HepG2 (cell line): ENCODE measurements around the gene GLB1L. TPM values are rescaled to one million over a fixed set of nuclear protein-coding genes. Genes with fewer than 3 reads are reported as not detected.

ENCODE experiments used
- ARID2 ChIP-seq: sonication (generic); formaldehyde crosslinking; IDR thresholded peaks from 2 replicates; pipeline ENCODE4 v1.8.1; 2022; ENCODE audit warnings: mild to moderate bottlenecking, missing genetic modification reagents, borderline replicate concordance
- BATF2 ChIP-seq: sonication (generic); formaldehyde crosslinking; IDR thresholded peaks from 2 replicates; pipeline ENCODE4 v1.8.0; 2022; ENCODE audit warnings: mild to moderate bottlenecking, missing genetic modification reagents, moderate library complexity
- GTF3A ChIP-seq: sonication (generic); formaldehyde crosslinking; conservative IDR thresholded peaks from 2 replicates; pipeline ENCODE4 v1.4.0; 2020; ENCODE audit warnings: mild to moderate bottlenecking, missing genetic modification reagents
- HDAC2 ChIP-seq: sonication (generic); formaldehyde crosslinking; IDR thresholded peaks from 2 replicates; pipeline ENCODE4 v1.4.0; 2020; ENCODE audit warnings: missing genetic modification reagents
- HNF4A ChIP-seq: sonication (generic); formaldehyde crosslinking; IDR thresholded peaks from 2 replicates; pipeline ENCODE4 v1.4.0; 2020; ENCODE audit warnings: missing genetic modification reagents
- HNRNPK ChIP-seq: fragments of 200-400 bp; formaldehyde crosslinking; IDR thresholded peaks from 2 replicates; pipeline ENCODE4 v1.6.1; 2018; ENCODE audit warnings: low read length, low read depth, moderate library complexity, mild to moderate bottlenecking; ENCODE audit not compliant: poor library complexity, severe bottlenecking
- REPIN1 ChIP-seq: sonication (generic); formaldehyde crosslinking; IDR thresholded peaks from 2 replicates; pipeline ENCODE4 v1.8.0; 2022; ENCODE audit warnings: missing genetic modification reagents, low read depth, mild to moderate bottlenecking, borderline replicate concordance
- TOE1 ChIP-seq: sonication (generic); formaldehyde crosslinking; IDR thresholded peaks from 2 replicates; pipeline ENCODE4 v1.4.0; 2020; ENCODE audit warnings: mild to moderate bottlenecking, missing genetic modification reagents
- ZKSCAN5 ChIP-seq: sonication (generic); formaldehyde crosslinking; IDR thresholded peaks from 2 replicates; pipeline ENCODE4 v1.5.1; 2020; ENCODE audit warnings: mild to moderate bottlenecking, missing genetic modification reagents
- ZNF333 ChIP-seq: sonication (generic); formaldehyde crosslinking; IDR thresholded peaks from 2 replicates; pipeline ENCODE4 v1.4.0; 2020; ENCODE audit warnings: mild to moderate bottlenecking, missing genetic modification reagents, borderline replicate concordance
- ZNF614 ChIP-seq: IDR thresholded peaks from 2 replicates; pipeline ENCODE4 v1.6.1; 2018; ENCODE audit warnings: missing biosample characterization, missing genetic modification reagents, inconsistent platforms, borderline replicate concordance
- ZNF841 ChIP-seq: sonication (generic); formaldehyde crosslinking; IDR thresholded peaks from 2 replicates; pipeline ENCODE4 v1.8.1; 2023; ENCODE audit warnings: missing genetic modification reagents, borderline replicate concordance
- polyA plus RNA-seq, 8 experiments: library from polyadenylated mRNA; depleted of rRNA in 3 of 8; stranded (reverse) in 7 of 8; unstranded in 1 of 8; fragments of >200 nt; fragmentation: Illumina TruSeq in 4 of 8; extraction: Trizol in 4 of 8; gene quantifications; 2 replicates each; pipeline versions ENCODE4 v1.2.1 to v1.2.3, GENCODE V29; 2011 to 2016; ENCODE audit warnings: low read depth in 4 of 8, missing spikeins in 1 of 8, mixed read lengths in 1 of 8; ENCODE audit not compliant: insufficient read depth in 1 of 8
- total RNA-seq, 5 experiments: library from RNA; depleted of rRNA; stranded (reverse); fragments of >200 nt; fragmentation: Illumina TruSeq; extraction: Trizol; gene quantifications; 2 replicates each; pipeline ENCODE4 v1.2.3, GENCODE V29; 2016; ENCODE audit warnings: low read depth in 1 of 5
- TF ChIP-seq, protein P1 (sequence below): sonication (generic); formaldehyde crosslinking; IDR thresholded peaks from 2 replicates; pipeline ENCODE4 v1.4.0; 2020; ENCODE audit warnings: mild to moderate bottlenecking, missing genetic modification reagents
- TF ChIP-seq, protein P2 (sequence below): IDR thresholded peaks from 2 replicates; pipeline ENCODE4 v1.6.1; 2016; ENCODE audit warnings: low read depth, missing genetic modification reagents, missing compliant biosample characterization
- TF ChIP-seq, protein P3 (sequence below): IDR thresholded peaks from 2 replicates; pipeline ENCODE4 v1.6.1; 2016
- TF ChIP-seq, protein P4 (sequence below): sonication (generic); formaldehyde crosslinking; IDR thresholded peaks from 2 replicates; pipeline ENCODE4 v1.8.1; 2023; ENCODE audit warnings: mild to moderate bottlenecking, missing genetic modification reagents
- TF ChIP-seq, protein P5 (sequence below): IDR thresholded peaks from 2 replicates; pipeline ENCODE4 v1.6.1; 2018; ENCODE audit warnings: missing genetic modification reagents, mild to moderate bottlenecking, missing compliant biosample characterization

Gene GLB1L
- total and polyA plus RNA-seq, 2 of the 13 experiments (the other 11 are each of a cell fraction or from before 2014, with no cell fraction given): 6.8 to 7.3 TPM

DNA sequence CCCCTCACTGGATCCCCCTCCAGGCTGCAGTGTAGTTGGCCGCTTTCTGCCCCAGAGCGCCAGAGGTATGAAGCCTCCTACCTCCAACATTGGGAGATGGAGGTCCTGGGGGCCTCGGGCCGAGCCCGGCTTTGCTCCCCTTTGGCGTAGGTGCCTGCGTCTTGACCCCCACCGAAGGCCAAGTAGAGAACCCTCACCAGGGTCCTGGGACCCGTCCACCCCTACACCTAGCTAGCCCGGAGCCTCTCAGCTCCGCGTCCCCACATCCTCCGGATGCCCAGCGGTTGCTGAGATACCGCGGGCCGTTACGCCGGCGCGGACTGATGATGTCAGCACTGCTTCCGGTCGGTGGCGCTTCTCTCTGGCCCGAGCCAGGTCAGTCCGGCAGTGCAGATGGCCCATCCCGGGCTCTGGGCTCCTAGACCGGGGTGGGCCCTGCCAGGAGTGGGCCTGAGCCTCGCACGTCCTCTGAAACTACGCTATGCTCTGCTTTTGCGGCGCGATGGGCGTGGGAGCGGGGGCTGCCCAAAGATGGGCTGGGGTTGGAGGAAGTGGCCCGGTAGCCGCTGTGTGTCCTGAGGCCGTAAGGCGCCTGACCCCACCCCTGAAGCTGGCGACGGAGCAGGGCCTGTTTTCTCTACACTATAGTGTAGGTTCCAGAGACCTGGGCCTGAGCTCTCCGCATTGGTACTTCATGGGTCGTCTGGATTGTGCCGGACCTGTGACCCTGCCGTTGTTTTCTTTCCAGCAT lies at the start of gene GLB1L, which contains the start of gene STK16 (continued):
- TF ChIP-seq, protein P1, sequence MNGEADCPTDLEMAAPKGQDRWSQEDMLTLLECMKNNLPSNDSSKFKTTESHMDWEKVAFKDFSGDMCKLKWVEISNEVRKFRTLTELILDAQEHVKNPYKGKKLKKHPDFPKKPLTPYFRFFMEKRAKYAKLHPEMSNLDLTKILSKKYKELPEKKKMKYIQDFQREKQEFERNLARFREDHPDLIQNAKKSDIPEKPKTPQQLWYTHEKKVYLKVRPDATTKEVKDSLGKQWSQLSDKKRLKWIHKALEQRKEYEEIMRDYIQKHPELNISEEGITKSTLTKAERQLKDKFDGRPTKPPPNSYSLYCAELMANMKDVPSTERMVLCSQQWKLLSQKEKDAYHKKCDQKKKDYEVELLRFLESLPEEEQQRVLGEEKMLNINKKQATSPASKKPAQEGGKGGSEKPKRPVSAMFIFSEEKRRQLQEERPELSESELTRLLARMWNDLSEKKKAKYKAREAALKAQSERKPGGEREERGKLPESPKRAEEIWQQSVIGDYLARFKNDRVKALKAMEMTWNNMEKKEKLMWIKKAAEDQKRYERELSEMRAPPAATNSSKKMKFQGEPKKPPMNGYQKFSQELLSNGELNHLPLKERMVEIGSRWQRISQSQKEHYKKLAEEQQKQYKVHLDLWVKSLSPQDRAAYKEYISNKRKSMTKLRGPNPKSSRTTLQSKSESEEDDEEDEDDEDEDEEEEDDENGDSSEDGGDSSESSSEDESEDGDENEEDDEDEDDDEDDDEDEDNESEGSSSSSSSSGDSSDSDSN: peak; percentile 96
- TF ChIP-seq BATF2 (CRISPR knock-in tag) (peak; percentile 47; the same call in 1 of the 2 replicates), HNF4A (peak; percentile 58), HNRNPK (no peak), ZNF333 (CRISPR knock-in tag) (peak; percentile 47; the same call in 1 of the 2 replicates), REPIN1 (peak; percentile 33; the same call in 1 of the 2 replicates), ZNF614 (no peak; the same call in 1 of the 2 replicates), ZNF841 (CRISPR knock-in tag) (0 out of 2 replicates have a peak, but pooled peaks have one; percentile 4), TOE1 (0 out of 2 replicates have a peak, but pooled peaks have one; percentile 62), ZKSCAN5 (CRISPR knock-in tag) (peak; percentile 63; the same call in 1 of the 2 replicates), ARID2 (CRISPR knock-in tag) (no peak), GTF3A (CRISPR knock-in tag) (peak; percentile 60; the same call in 1 of the 2 replicates), HDAC2 (CRISPR knock-in tag) (peak; percentile 91)
- TF ChIP-seq, protein P2, sequence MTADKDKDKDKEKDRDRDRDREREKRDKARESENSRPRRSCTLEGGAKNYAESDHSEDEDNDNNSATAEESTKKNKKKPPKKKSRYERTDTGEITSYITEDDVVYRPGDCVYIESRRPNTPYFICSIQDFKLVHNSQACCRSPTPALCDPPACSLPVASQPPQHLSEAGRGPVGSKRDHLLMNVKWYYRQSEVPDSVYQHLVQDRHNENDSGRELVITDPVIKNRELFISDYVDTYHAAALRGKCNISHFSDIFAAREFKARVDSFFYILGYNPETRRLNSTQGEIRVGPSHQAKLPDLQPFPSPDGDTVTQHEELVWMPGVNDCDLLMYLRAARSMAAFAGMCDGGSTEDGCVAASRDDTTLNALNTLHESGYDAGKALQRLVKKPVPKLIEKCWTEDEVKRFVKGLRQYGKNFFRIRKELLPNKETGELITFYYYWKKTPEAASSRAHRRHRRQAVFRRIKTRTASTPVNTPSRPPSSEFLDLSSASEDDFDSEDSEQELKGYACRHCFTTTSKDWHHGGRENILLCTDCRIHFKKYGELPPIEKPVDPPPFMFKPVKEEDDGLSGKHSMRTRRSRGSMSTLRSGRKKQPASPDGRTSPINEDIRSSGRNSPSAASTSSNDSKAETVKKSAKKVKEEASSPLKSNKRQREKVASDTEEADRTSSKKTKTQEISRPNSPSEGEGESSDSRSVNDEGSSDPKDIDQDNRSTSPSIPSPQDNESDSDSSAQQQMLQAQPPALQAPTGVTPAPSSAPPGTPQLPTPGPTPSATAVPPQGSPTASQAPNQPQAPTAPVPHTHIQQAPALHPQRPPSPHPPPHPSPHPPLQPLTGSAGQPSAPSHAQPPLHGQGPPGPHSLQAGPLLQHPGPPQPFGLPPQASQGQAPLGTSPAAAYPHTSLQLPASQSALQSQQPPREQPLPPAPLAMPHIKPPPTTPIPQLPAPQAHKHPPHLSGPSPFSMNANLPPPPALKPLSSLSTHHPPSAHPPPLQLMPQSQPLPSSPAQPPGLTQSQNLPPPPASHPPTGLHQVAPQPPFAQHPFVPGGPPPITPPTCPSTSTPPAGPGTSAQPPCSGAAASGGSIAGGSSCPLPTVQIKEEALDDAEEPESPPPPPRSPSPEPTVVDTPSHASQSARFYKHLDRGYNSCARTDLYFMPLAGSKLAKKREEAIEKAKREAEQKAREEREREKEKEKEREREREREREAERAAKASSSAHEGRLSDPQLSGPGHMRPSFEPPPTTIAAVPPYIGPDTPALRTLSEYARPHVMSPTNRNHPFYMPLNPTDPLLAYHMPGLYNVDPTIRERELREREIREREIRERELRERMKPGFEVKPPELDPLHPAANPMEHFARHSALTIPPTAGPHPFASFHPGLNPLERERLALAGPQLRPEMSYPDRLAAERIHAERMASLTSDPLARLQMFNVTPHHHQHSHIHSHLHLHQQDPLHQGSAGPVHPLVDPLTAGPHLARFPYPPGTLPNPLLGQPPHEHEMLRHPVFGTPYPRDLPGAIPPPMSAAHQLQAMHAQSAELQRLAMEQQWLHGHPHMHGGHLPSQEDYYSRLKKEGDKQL (CRISPR knock-in tag): peak; percentile 57; the same call in 1 of the 2 replicates
- TF ChIP-seq, protein P3, sequence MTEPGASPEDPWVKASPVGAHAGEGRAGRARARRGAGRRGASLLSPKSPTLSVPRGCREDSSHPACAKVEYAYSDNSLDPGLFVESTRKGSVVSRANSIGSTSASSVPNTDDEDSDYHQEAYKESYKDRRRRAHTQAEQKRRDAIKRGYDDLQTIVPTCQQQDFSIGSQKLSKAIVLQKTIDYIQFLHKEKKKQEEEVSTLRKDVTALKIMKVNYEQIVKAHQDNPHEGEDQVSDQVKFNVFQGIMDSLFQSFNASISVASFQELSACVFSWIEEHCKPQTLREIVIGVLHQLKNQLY (CRISPR knock-in tag): peak; percentile 43; the same call in 1 of the 2 replicates
- TF ChIP-seq, protein P4, sequence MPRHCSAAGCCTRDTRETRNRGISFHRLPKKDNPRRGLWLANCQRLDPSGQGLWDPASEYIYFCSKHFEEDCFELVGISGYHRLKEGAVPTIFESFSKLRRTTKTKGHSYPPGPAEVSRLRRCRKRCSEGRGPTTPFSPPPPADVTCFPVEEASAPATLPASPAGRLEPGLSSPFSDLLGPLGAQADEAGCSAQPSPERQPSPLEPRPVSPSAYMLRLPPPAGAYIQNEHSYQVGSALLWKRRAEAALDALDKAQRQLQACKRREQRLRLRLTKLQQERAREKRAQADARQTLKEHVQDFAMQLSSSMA (CRISPR knock-in tag): peak; percentile 87
- TF ChIP-seq, protein P5, sequence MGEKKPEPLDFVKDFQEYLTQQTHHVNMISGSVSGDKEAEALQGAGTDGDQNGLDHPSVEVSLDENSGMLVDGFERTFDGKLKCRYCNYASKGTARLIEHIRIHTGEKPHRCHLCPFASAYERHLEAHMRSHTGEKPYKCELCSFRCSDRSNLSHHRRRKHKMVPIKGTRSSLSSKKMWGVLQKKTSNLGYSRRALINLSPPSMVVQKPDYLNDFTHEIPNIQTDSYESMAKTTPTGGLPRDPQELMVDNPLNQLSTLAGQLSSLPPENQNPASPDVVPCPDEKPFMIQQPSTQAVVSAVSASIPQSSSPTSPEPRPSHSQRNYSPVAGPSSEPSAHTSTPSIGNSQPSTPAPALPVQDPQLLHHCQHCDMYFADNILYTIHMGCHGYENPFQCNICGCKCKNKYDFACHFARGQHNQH (CRISPR knock-in tag): peak; percentile 94
